Stimulated activated naive CD8-positive, alpha-beta T cell treated with anti-CD3 and anti-CD28 coated beads, Interleukin-15, Interleukin-2, amounts not matched to agents 100 ng/mL and 50 ng/mL, for 24 hours (primary cell): ENCODE data around the gene SPOCK1.

Experiments used
- H3K27ac Mint-ChIP-seq: one replicate; pipeline ENCODE4 v1.8.0; 2021; ENCODE audit warnings: mild to moderate bottlenecking, mixed read lengths
- H3K27me3 Mint-ChIP-seq: one replicate; pipeline ENCODE4 v1.8.0; 2021; ENCODE audit warnings: mixed read lengths
- H3K36me3 Mint-ChIP-seq: one replicate; pipeline ENCODE4 v1.8.0; 2021; ENCODE audit warnings: low read depth, mixed read lengths
- H3K4me1 Mint-ChIP-seq: one replicate; pipeline ENCODE4 v1.8.0; 2021; ENCODE audit warnings: low read depth, mixed read lengths
- H3K4me3 Mint-ChIP-seq: one replicate; pipeline ENCODE4 v1.8.0; 2021; ENCODE audit warnings: mild to moderate bottlenecking, mixed read lengths
- H3K9me3 Mint-ChIP-seq: one replicate; pipeline ENCODE4 v1.8.0; 2021; ENCODE audit warnings: mixed read lengths

Gene SPOCK1

GRCh38 chr5:137375741-137376526 lies 123.2 kb downstream of the SPOCK1 start:
- Mint-ChIP-seq H3K27me3 (peaks cover 3% of the 10 kb centered on the region), H3K36me3 (no peaks in the 10 kb centered on the region), H3K4me3 (no peak overlapping the region), H3K27ac (no peak overlapping the region), H3K4me1 (no peaks in the 10 kb centered on the region), H3K9me3 (peaks cover 8% of the 10 kb centered on the region)

DNA sequence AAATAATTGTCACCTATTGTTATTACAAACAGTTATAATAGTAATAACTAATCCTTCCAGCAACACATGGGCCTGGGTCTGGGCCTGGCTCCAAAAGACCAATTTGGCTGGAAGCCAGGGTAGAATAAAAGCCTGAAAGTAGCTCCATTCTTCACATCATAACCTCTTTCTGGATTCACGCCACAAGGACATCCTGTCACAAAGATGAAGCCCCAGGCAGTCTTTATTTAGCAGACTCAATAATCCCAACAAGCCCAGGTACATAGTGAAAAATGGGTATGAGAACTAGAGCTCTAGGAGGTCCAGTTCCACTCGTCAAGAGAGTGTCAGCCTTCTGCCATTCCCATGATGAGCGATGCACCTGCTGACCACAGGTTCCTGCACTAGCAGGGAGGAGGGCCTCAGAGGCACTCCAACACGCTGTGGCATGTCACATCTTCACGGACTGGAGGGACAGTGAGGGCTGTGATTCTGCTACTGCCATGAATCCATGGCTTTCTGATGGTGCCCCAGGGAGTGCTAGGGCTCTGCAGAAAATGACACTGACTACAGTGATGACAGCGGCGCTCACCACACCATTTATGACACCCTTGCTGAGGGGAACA lies 124.9 kb downstream of the SPOCK1 start:
- no peak overlapping the region for H3K4me3 Mint-ChIP-seq
- no peaks in the 10 kb centered on the region for H3K4me1 Mint-ChIP-seq
- H3K9me3 Mint-ChIP-seq: no peaks in the 10 kb centered on the region
- peaks cover 3% of the 10 kb centered on the region for H3K27me3 Mint-ChIP-seq
- no peak overlapping the region for H3K27ac Mint-ChIP-seq
- no peaks in the 10 kb centered on the region for H3K36me3 Mint-ChIP-seq

GRCh38 chr5:137372773-137373160 lies 126.4 kb downstream of the SPOCK1 start:
- no peak overlapping the region for H3K4me3 Mint-ChIP-seq
- H3K27me3 Mint-ChIP-seq: peaks cover 3% of the 10 kb centered on the region
- H3K36me3 Mint-ChIP-seq: no peaks in the 10 kb centered on the region
- no peak overlapping the region for H3K27ac Mint-ChIP-seq
- H3K9me3 Mint-ChIP-seq: no peaks in the 10 kb centered on the region
- H3K4me1 Mint-ChIP-seq: no peaks in the 10 kb centered on the region

- no peaks in the 10 kb centered on the region for H3K36me3 Mint-ChIP-seq
- H3K4me3 Mint-ChIP-seq: no peak overlapping the region
- H3K27ac Mint-ChIP-seq: no peak overlapping the region
- H3K4me1 Mint-ChIP-seq: no peaks in the 10 kb centered on the region
- no peaks in the 10 kb centered on the region for H3K27me3 Mint-ChIP-seq
- no peaks in the 10 kb centered on the region for H3K9me3 Mint-ChIP-seq
These were observed 126.9 kb downstream of the SPOCK1 start for GRCh38 chr5:137372016-137372772.

DNA sequence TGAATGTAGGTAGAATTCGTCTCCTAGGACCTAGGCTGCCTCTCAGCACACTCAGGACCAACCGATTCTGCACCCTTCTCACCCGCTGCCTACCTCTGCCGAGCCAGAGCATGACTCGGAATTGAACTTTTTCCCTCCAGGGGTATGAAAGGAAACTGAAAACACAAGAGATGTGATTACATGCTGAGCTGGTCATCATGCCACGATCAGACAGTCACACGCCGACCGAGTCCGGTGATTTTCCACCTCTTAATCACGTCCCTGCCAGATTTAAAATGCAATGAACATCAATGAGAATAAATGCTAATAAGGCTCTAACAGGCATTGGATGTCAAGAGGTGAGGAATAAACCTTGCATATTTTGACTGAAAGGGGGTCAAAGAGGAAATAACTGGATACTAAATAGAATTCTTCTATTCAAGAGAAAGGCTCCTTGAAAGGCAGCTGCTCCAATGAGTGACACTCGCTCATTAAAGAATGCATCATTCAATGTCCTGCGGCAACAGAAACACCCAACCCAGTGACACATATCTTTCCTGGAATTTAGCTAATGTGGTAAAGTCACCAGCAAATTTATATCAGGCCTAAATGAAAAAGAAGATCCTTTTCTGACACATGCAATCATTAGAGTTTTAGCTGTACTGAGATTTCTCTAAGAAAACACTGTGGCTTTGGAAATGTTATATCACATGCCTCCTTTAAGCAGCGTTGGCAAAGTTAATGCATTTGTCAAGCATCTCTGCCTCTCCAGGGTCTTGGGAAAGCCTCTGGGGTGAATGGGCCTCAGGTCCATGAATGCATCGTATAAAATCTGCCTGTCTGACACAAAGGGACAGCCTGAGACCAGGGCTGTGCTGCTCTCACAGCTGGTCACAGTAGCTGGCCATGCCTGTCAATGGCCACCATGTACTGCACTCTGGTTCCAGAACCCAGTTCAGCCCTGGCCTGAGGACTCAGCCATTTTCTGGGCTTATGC lies 128.7 kb downstream of the SPOCK1 start:
- no peak overlapping the region for H3K27ac Mint-ChIP-seq
- H3K27me3 Mint-ChIP-seq: no peaks in the 10 kb centered on the region
- H3K9me3 Mint-ChIP-seq: no peaks in the 10 kb centered on the region
- no peaks in the 10 kb centered on the region for H3K36me3 Mint-ChIP-seq
- no peaks in the 10 kb centered on the region for H3K4me1 Mint-ChIP-seq
- H3K4me3 Mint-ChIP-seq: no peak overlapping the region

DNA sequence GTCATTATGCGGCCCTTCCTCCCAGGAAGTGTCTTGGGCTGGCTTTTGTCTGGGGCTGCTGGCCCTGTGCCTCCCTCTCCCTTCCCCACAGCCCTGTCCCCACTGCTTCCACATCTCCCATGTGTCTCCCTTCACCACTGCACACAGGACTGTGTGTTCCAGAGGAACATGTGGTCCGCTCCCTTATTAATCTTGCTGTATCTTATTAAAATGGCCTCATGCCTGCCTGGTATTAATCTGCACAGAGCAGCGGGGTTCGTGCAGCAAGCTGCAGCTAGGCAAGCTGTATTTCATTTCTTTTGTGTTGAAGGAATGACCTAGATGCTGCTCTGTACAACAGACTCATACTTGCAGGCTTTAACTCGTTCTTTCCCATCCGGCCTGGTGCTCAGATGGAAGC lies 130.5 kb downstream of the SPOCK1 start:
- Mint-ChIP-seq H3K9me3 (no peaks in the 10 kb centered on the region), H3K4me1 (no peaks in the 10 kb centered on the region), H3K27ac (no peak overlapping the region), H3K27me3 (no peaks in the 10 kb centered on the region), H3K4me3 (no peak overlapping the region), H3K36me3 (no peaks in the 10 kb centered on the region)

DNA sequence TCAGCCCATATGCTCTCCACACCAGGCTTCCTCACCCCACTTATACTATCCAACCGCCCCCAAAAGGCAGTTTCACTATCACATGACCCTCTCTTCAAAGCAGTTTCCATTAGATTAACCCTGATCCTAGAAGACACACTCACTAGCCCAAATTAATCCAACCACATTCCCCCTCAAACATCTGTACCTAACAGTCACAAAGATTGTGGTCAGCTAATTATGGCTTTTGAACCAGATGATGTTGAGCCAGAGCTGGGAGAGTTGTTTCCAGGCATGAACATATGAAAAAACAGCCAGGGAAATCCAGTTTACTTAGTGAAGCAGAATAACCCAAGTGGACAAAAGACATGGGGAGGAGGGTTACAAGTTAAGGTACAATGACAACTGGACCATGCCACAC lies 131.2 kb downstream of the SPOCK1 start:
- H3K36me3 Mint-ChIP-seq: no peaks in the 10 kb centered on the region
- H3K4me3 Mint-ChIP-seq: no peak overlapping the region
- no peaks in the 10 kb centered on the region for H3K9me3 Mint-ChIP-seq
- peaks cover 3% of the 10 kb centered on the region for H3K27me3 Mint-ChIP-seq
- no peaks in the 10 kb centered on the region for H3K4me1 Mint-ChIP-seq
- no peak overlapping the region for H3K27ac Mint-ChIP-seq

DNA sequence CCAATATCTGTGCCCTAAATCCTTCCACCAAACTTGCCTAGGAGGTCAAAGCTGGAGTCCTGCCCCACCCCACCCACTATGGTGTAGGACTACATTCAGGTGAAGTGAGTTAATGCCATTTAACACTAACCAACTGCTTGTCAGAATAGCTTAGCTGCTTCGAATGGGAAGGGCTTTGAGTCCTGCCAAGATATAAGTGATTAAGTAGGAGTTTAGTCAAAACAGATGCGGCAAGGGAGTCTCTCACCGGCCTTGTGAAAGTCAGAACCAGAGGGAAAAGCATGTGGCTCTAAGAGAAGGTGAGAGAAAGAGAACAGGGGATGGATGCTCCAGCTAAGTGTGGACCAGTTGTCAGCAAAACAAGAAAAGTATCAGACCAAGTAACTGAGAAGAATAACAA lies 132.6 kb downstream of the SPOCK1 start:
- Mint-ChIP-seq H3K9me3 (no peaks in the 10 kb centered on the region), H3K4me3 (no peak overlapping the region), H3K4me1 (no peaks in the 10 kb centered on the region), H3K27me3 (peaks cover 7% of the 10 kb centered on the region), H3K27ac (no peak overlapping the region), H3K36me3 (no peaks in the 10 kb centered on the region)

- no peaks in the 10 kb centered on the region for H3K36me3 Mint-ChIP-seq
- H3K27me3 Mint-ChIP-seq: peaks cover 16% of the 10 kb centered on the region
- no peak overlapping the region for H3K4me3 Mint-ChIP-seq
- no peak overlapping the region for H3K27ac Mint-ChIP-seq
- H3K9me3 Mint-ChIP-seq: no peaks in the 10 kb centered on the region
- no peaks in the 10 kb centered on the region for H3K4me1 Mint-ChIP-seq
These were observed 133.8 kb downstream of the SPOCK1 start for GRCh38 chr5:137365126-137365865.

GRCh38 chr5:137361280-137361679 lies 137.8 kb downstream of the SPOCK1 start:
- no peak overlapping the region for H3K27ac Mint-ChIP-seq
- H3K4me1 Mint-ChIP-seq: no peaks in the 10 kb centered on the region
- H3K9me3 Mint-ChIP-seq: no peaks in the 10 kb centered on the region
- peaks cover 16% of the 10 kb centered on the region for H3K27me3 Mint-ChIP-seq
- H3K4me3 Mint-ChIP-seq: no peak overlapping the region
- H3K36me3 Mint-ChIP-seq: no peaks in the 10 kb centered on the region

GRCh38 chr5:137360607-137361006 lies 138.5 kb downstream of the SPOCK1 start:
- H3K36me3 Mint-ChIP-seq: no peaks in the 10 kb centered on the region
- peaks cover 16% of the 10 kb centered on the region for H3K27me3 Mint-ChIP-seq
- no peak overlapping the region for H3K4me3 Mint-ChIP-seq
- no peaks in the 10 kb centered on the region for H3K4me1 Mint-ChIP-seq
- H3K27ac Mint-ChIP-seq: no peak overlapping the region
- H3K9me3 Mint-ChIP-seq: no peaks in the 10 kb centered on the region

DNA sequence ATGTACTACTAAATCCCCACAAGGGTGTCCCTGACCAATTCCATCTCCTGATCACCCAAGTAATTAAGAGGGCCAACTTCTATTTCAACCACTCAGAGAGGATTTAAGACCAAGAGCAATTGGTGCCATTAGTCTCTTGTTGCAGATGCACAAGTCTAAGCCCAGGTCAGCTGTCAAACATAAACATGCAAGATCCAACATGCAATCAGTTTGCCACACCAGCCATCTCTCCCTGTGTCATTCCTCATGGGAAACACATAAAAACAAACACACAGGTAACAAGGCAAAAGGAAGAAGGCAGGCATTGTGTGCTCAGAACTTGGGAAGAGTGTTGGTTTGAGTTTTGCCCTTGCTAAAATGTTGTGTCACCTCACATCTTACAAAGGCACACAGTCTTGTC lies 139.2 kb downstream of the SPOCK1 start:
- no peaks in the 10 kb centered on the region for H3K4me1 Mint-ChIP-seq
- peaks cover 16% of the 10 kb centered on the region for H3K27me3 Mint-ChIP-seq
- H3K36me3 Mint-ChIP-seq: no peaks in the 10 kb centered on the region
- H3K9me3 Mint-ChIP-seq: no peaks in the 10 kb centered on the region
- H3K27ac Mint-ChIP-seq: no peak overlapping the region
- no peak overlapping the region for H3K4me3 Mint-ChIP-seq

DNA sequence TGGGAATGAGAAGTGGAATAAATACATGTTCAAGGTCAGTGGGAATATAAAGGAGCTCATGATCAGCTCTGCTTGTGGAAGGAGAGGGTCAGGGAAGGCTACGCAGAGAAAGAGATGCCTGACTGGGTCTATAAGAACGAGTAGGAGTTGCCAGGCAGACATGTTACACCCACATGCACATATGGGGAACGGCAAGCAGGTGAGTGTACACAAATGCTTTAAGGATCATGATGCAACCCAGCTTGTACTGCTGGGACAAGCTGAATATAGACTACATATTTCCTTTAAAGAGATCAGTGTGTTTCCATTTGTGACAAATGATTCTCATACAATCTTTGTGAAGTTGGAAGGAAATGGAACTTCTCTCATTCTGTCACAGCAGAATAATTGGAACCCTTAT lies 141.7 kb downstream of the SPOCK1 start:
- Mint-ChIP-seq H3K9me3 (no peaks in the 10 kb centered on the region), H3K36me3 (no peaks in the 10 kb centered on the region), H3K4me1 (no peaks in the 10 kb centered on the region), H3K27me3 (peaks cover 9% of the 10 kb centered on the region), H3K4me3 (no peak overlapping the region), H3K27ac (no peak overlapping the region)

DNA sequence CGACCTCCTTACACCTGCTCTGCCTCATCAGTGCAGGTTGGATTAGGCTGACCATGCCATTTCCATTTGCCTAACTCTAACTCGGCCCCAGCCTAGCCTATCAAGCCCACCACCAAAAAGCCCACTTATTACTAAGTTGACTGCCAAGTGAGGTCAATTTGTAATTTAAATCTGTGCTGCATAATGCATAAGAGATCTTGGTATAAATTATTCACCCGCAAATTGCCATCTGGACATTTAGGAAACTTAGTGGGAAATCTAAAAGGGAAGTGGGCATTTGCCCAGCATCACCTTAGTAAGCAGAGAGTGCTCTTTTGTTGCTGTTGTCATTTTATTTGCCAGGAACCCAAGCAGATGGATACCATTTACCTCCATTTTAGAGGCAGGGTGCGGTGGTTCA lies 143.0 kb downstream of the SPOCK1 start:
- no peaks in the 10 kb centered on the region for H3K9me3 Mint-ChIP-seq
- no peak overlapping the region for H3K4me3 Mint-ChIP-seq
- H3K36me3 Mint-ChIP-seq: no peaks in the 10 kb centered on the region
- H3K27me3 Mint-ChIP-seq: peaks cover 7% of the 10 kb centered on the region
- H3K27ac Mint-ChIP-seq: no peak overlapping the region
- no peaks in the 10 kb centered on the region for H3K4me1 Mint-ChIP-seq
